Stimulated activated CD4-positive, alpha-beta T cell treated with anti-CD3 and anti-CD28 coated beads, TNF-alpha, amount 100 ng/mL, for 48 hours (primary cell): ENCODE results near the gene TBC1D1.

Experiments used
- DNase-seq, 3 donors: peaks; one replicate each; pipeline ENCODE4 v3.0.0-alpha.2; 2020; ENCODE audit warnings: low read depth in 3 of 3

The TBC1D1 gene

GRCh38 chr4:37890801-37891259, at the start of gene TBC1D1:
TBC1D1 (plus strand) TSS chr4:37891084; CDS start chr4:37902096, 11,012 bp downstream.
- peak in 2 of 3 donors; percentile 12 to 25 for DNase-seq

- DNase-seq = no peak
Measured at GRCh38 chr4:37844204-37844603, 46.7 kb upstream of the TBC1D1 start.

GRCh38 chr4:37845201-37845600, 45.7 kb upstream of the TBC1D1 start:
- DNase-seq = no peak

- no peak for DNase-seq
Measured at GRCh38 chr4:37847311-37847884, 43.5 kb upstream of the TBC1D1 start.

GRCh38 chr4:37852376-37852775, 38.5 kb upstream of the TBC1D1 start:
- DNase-seq = no peak

- no peak for DNase-seq
Measured at GRCh38 chr4:37858112-37858511, 32.8 kb upstream of the TBC1D1 start.

- no peak for DNase-seq
Measured at GRCh38 chr4:37858872-37859271, 32.0 kb upstream of the TBC1D1 start.

- no peak for DNase-seq
Measured at GRCh38 chr4:37860266-37860665, 30.6 kb upstream of the TBC1D1 start.

- DNase-seq = no peak
Measured at GRCh38 chr4:37862961-37863360, 27.9 kb upstream of the TBC1D1 start.

- no peak for DNase-seq
Measured at GRCh38 chr4:37864786-37865185, 26.1 kb upstream of the TBC1D1 start.

- no peak for DNase-seq
Measured at GRCh38 chr4:37865450-37865849, 25.4 kb upstream of the TBC1D1 start.

GRCh38 chr4:37867102-37867501, 23.8 kb upstream of the TBC1D1 start:
- no peak for DNase-seq

- DNase-seq = no peak
Measured at GRCh38 chr4:37868238-37868637, 22.6 kb upstream of the TBC1D1 start.

GRCh38 chr4:37872310-37872988, 18.4 kb upstream of the TBC1D1 start:
- no peak for DNase-seq

- no peak for DNase-seq
Measured at GRCh38 chr4:37873386-37873785, 17.5 kb upstream of the TBC1D1 start.

- no peak for DNase-seq
Measured at GRCh38 chr4:37876156-37876555, 14.7 kb upstream of the TBC1D1 start.

- DNase-seq = no peak
Measured at GRCh38 chr4:37879365-37879764, 11.5 kb upstream of the TBC1D1 start.

GRCh38 chr4:37881811-37882210, 9.1 kb upstream of the TBC1D1 start:
- no peak for DNase-seq

GRCh38 chr4:37882665-37883296, 8.1 kb upstream of the TBC1D1 start:
- no peak for DNase-seq

- no peak for DNase-seq
Measured at GRCh38 chr4:37884855-37885487, 5.9 kb upstream of the TBC1D1 start.

GRCh38 chr4:37885496-37885895, 5.4 kb upstream of the TBC1D1 start:
- no peak for DNase-seq
